Fibroblast of lung (primary cell): ENCODE results near the gene BTBD16.

Experiments used
- EZH2 ChIP-seq: IDR thresholded peaks from 2 replicates; pipeline ENCODE4 v1.5.1; 2012; ENCODE audit warnings: low read length, control low read depth, mild to moderate bottlenecking; ENCODE audit errors: missing control alignments
- TF ChIP-seq, protein P1 (sequence below), 2 donors: IDR thresholded peaks in 1 of 2; conservative IDR thresholded peaks in 1 of 2; 1 replicate in 1 of 2; 2 replicates in 1 of 2; pipeline ENCODE4 v1.5.1; 2011 to 2012; ENCODE audit warnings: low read length in 2 of 2, control low read depth in 1 of 2, inconsistent platforms in 1 of 2, low read depth in 1 of 2, mild to moderate bottlenecking in 1 of 2

DNA sequence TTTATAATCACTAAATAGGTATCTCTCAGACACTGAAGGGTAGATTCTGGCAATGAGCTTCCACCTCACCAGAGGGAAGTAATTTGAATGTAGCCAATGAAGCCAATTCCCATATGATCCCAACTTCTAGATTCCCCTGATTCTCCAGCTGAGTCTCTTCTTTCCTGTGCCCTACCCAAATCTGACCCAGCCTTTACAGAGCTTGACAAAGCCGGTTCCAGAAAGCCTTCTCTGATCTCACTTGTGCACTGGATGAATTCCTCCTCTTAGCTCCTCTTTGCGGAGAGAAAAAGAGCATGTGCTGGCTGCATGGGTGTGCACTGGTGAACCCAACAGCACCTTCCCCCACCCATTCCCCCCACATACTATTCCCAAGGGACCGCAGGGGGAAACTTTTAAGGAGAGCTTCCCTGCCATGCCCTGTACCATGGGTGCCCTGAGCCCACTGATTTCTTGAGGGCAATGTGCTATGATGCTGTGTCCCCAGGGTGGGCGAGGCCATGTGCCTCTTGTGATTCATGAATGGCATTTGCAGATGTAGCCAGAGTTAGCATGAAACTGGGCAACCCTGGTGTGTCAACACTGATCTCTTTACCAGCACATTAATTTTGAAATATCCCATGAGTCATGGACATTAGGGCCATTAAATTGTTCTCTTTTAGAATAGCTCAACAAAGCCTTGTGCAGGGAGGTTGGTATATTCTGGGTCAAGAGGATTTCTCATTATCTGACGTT lies 53.0 kb downstream of the BTBD16 start:
- TF ChIP-seq, protein P1, sequence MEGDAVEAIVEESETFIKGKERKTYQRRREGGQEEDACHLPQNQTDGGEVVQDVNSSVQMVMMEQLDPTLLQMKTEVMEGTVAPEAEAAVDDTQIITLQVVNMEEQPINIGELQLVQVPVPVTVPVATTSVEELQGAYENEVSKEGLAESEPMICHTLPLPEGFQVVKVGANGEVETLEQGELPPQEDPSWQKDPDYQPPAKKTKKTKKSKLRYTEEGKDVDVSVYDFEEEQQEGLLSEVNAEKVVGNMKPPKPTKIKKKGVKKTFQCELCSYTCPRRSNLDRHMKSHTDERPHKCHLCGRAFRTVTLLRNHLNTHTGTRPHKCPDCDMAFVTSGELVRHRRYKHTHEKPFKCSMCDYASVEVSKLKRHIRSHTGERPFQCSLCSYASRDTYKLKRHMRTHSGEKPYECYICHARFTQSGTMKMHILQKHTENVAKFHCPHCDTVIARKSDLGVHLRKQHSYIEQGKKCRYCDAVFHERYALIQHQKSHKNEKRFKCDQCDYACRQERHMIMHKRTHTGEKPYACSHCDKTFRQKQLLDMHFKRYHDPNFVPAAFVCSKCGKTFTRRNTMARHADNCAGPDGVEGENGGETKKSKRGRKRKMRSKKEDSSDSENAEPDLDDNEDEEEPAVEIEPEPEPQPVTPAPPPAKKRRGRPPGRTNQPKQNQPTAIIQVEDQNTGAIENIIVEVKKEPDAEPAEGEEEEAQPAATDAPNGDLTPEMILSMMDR (conservative IDR thresholded peaks at IDR 0.05 in 1 of 2, IDR thresholded peaks at IDR 0.05 in 1 of 2; ENCODE audit: low read depth in 1 of 2, low read length in 2 of 2), result no peak
- no peak for TF ChIP-seq EZH2
